Urothelium cell line (cell line): ENCODE data around the gene FAIM2.

Source experiments
- DNase-seq: peaks from one replicate; pipeline ENCODE4 v3.0.0; 2011; ENCODE audit warnings: low spot score, mixed read lengths
- FAIRE-seq: peaks from 2 replicates; lab custom pipeline; 2011; peaks lifted over from hg19 to GRCh38; lab: Jason Lieb, UNC

FAIM2 gene

DNA sequence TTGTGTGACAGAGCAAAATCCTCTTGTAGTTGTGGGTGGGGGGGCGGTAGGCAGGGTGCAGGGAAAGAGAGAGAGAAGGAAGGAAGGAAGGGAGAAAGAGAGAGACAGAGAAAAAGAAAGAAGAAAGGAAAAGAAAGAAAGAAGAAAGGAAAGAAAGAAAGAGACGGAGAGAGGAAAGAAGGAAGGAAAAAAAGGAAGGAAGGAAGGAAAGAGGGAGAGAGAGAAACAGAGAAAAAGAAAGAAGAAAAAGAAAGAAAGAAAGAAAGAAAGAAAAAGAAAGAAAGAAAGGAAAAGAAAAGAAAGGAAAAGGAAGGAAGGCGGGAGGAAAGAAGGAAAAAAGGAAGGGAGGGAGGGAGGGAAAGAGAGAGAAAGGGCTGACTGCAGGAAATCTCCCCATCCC is 17.6 kb upstream of the FAIM2 start:
- DNase-seq (no peak), FAIRE-seq (no peak)

DNA sequence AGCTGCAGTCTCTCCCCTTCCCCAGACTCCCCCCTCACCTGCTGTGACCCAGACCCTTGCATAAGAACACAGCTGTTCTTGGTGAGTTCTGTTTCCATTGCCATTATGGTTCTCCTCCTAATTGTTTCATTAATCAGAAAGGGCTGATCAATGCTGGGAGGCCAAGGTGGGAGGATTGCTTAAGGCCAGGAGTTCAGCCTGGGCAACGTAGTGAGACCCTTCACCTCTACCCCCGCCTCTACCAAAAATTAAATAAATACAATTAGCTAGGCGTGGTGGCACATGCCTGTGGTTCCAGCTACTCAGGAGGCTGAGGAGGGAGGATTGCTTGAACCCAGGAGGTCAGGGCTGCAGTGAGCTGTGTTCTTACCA is 17.2 kb upstream of the FAIM2 start:
- DNase-seq: no peak
- FAIRE-seq: no peak

DNA sequence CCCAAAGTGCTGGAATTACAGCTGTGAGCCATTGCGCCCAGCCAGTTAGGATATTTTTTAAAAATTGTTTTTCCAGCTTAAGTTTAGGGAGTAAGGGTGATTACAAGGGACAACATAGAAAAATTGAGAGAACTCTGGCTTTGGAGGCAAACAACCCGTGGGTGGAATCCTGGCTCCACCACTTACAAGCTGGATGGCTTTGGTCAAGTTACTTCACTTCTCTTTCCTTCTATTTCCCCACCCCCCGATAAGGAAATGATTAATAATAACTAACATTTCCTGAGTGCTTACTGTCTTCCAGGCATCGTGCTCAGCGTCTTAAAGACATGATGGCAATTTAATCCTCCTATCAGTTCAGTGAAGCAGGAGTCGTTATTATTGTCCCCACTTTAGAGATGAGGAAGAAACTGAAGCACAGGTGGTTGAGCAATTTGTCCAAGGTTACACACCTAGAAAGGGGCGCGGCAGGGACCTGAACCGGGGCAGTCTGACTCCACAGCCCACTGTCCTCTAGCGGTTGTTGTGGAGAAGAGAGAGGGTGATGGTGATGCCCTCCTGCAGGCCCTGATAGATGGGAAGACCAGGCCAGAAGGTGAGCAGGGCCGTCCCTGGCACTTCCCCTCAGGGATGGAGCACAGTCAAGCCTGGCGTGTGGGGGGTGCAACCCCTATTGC is 16.7 kb upstream of the FAIM2 start:
- DNase-seq: no peak

DNA sequence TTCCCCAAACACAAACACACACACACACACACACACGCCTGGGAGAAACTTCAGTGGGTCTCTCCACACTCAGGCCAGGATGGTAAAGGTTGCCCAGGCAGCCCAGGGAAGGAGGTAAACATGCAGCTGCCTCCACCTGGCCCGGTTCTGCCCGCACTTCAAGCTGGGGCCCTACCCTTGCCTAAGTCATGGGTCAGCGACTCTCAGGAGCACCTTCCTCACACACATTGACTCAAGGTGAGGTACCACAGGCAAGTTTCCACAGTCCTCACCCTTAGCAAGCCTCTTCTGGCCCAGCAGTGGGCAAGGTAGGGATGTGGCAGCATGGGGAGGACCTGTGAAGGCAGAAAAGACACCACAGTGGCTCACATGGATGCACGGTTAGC is 14.1 kb upstream of the FAIM2 start:
- FAIRE-seq: no peak
- DNase-seq: no peak

More for the DNA sequence above, 16.7 kb upstream of the FAIM2 start:
- no peak for FAIRE-seq

DNA sequence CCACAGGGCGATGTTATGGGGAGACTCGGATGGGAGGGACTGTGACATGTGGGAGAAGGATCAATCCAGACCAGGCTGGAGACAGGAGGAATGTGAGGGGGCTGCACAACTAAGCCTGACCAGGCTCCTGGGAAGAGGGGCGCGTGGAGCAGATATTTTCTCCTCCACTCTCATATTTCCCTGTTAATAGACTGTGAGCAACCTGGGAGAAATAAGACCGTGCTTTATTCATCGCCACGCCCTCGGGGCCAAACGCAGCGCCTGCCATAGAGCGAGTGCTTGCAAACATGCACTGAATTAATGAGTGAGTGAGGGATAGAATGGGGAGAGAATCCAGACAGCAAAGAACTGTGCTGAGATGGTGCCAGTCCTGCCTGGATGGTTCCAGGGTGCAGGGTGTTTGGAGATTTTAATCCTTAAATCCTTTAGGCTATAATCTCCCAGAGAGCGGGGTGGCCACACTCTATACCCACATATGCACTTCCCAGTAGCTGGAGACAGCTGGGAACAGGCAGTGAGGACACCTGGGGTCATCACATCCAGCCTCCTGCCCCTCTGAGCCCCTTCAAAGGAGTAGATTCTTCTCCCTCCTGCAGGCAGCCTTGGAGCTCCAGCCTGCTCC is 13.6 kb upstream of the FAIM2 start:
- FAIRE-seq: no peak

DNA sequence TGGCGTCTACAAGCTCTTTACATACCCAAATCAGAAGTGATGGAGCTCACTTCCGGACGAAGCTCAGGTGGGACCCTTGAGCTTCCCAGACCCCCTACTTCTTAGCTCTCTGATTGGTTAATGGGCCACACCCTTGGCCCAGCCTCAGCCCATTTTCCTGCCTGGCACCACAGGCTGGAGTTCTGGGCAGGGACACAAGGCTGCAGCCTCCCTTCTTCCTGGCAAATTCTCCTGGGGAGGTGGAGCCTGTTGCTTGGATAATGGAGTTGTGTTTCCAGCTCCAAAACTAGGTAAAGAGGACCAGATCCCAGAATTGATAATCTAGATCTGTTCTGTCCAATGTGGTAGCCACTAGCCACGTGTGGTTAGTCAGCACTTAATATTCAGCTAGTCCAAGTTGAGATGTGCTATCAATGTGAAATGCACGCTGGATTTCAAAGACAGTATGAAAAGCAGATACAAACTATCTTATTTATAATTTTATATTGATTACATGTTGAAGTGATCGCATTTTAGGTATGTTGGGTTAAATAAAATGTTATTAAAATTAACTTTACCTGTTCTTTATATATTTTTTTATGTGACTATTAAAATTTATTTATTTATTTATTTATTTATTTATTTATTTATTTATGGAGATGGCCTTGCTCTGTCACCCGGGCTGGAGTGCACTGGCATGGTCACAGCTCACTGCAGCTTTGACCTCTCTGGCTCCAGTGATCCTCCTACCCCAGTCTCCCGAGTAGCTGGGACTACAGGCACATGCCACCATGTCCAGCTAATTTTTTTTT is 12.6 kb upstream of the FAIM2 start:
- no peak for DNase-seq
- no peak for FAIRE-seq

More for the DNA sequence above, 13.6 kb upstream of the FAIM2 start:
- no peak for DNase-seq

DNA sequence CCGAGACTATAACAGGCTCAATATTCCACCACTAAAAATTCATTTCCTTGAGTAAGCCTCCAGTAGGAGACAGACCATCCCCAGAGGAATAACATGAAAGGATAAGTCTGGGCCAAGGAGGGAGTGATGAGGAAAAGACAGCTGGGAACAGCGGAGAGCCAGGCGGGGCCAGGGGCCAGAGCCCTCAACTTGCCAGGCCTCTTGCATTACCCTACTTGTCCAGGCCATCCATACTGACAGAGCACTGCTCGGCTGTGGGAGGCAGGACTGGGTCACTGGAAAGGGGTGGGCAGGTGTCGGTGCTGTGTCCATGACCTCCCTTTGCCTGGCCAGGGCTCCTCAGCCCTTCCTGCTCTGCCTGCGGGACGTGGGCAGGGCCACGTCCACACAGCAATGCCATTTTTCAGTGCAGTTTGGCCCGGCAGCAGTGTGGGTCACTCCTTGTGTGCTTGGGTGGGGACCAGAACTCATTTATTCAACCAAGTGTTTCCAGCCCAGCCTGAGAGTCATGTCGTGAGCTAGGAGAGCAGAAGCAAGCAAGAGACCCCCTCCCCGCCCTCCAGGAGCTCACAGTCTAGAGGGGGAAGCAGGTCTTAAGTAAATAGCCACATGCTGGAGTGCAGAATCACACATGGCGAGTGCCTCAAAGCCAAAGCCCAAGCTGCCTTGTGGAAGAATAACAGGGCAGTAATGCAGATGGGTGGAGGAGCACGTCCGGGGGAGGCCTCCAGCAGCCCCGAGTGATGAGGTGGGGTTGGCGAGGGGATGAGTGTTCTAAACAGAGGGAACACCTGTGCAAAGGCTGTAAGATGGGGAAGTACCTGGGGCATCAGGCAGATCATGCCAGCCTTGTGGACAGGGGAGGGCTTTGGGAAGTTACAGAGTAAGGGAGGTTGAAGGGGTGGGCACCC is 8.9 kb upstream of the FAIM2 start:
- no peak for FAIRE-seq
- no peak for DNase-seq

DNA sequence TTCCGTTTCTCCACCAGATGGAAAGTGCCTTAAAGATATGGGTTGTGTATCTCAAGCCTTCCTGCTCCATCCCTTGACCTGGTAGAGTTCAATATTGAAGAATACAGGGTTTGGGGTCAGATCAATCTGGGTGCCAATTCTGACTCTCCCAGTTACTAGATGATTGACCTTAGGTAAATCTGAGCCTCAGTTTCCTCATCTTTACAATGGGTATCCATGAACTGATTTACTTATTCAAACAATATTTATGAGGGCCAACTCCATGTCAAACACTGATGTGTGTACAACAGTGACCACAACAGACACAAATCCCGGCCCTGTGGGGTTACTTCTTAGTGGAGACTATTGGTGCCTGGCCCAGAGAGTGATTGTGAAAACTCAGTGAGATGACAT is 7.5 kb upstream of the FAIM2 start:
- peak; percentile 40 for FAIRE-seq
- no peak for DNase-seq

DNA sequence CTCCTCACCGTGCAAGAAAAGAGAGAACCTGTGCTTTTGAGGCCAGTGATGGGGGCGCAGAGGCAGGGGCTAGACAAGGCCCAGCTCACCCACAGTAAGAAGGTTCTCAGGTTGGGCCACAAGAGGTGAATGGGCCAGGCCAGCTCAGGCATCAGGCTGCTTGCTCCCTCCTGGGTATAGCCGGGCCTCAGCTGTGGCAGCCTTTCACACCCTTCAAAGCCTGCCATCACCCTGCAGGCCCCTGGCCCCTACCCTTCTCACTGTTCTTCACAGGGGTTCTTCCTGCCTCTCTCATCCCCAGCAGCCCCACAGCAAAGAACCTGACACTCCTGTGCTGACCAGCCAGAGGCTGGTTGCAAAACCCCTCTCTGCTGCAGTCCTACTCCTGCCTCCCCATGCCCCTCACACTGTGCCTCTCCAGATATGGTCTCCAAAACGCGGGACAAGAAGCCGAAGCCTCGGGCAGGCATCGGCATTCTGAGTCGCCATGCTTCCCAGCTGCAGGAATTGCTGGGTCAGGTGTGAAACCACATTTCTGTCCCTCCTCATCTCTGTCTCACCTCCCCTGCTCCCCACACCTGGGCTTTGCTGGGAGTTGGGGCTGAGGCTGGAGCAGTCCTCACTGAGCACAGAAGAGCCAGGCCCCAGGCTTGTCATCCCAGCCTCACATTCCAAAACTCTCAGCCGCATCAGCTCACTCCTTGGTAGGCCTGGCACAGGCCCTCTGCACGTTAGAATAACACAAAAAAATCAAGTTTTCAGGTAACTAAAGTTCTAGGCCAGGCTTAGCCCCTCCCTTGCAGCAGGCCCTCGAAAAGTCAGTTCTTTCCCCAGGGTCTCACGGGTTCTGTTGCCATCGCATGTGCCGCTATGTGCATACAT is 6.9 kb upstream of the FAIM2 start:
- DNase-seq (no peak), FAIRE-seq (no peak)

DNA sequence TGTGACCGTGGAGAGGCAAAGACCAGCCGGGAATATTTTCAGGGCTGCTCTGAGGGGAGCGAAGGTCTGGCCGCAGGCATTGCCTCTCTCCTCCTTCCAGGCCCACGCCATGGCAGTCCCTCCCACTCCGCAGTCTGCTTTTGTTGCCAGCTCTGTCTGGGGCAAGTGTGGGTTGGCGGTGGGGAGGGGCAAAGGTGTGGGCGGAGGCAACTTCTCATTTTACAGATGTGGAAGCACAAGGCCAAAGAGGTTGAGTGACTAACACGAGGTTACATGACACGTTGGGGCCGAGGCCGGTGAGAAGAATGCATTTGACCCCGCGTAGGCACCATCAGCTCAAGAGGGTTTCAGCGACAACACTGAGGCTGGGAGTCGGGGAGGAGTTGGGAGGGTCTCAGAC is 6.1 kb upstream of the FAIM2 start:
- DNase-seq: peak; percentile 80
- FAIRE-seq: peak; percentile 89

DNA sequence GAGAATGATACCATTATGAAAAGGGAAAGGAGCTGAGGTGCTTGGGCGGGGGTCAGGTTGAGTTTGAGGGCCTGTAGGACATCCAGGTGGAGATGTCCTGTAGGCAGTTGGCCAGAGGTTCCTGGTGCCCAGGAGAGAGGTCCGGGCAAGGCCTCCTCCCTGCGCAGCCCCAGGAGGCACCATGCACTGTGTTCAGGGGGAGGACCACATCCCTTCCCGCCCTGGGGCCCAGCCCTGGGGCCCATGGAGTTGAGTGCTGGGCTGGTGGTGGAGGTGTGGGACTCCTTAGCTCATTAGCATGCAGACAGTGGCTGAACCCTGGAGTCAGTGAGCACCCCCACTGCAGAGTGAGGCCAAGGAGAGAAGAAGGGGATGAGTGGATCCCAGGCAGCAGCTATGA is 5.7 kb upstream of the FAIM2 start:
- FAIRE-seq (no peak), DNase-seq (no peak)

DNA sequence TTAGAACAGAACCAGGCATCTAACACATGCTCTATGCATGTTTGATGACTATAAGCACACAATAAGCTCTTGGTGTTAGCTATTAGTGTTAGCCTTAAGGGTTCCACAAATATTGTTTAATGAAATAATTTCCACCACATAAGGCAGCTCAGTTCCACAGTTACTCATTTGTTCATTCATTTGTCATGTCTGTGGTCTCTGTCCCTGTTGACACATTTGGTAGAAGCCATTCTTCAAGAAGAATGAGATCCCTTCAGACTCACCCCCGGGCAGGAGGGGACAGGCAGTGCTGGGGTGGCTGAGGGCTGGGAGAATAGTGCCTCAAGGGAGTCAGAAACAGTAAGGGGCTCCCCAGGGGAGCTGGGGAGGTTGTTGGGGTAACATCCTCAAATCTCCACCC is 3.7 kb upstream of the FAIM2 start:
- DNase-seq (no peak), FAIRE-seq (no peak)

DNA sequence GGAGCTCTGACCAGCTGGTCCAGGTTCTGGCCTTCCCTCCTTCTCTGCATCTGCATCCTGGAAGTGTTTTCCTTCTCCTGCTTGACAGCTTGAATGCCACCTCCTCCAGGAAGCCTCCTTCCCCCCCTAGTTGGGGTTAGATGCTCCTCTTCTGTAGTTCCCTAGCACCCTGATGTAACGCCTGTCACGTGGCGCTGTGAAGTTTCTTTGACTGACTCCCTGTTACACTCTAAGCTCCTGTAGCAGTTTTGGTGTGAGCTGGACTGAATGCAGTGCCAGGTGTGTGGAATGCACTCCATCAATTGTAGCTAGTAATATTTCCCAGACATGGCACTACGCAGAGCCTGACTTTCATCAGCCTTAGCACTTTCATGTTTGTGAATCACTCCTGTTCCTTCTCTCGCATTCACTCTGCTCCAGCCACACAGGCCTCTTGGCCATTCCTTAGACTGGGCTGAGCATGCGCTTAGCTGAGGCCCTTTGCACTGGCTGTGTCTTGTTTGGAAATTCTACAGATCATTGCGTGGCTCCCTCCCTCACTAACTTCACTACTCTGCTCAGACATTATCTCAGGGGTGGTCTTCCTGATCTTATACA is 2.1 kb upstream of the FAIM2 start:
- no peak for FAIRE-seq

DNA sequence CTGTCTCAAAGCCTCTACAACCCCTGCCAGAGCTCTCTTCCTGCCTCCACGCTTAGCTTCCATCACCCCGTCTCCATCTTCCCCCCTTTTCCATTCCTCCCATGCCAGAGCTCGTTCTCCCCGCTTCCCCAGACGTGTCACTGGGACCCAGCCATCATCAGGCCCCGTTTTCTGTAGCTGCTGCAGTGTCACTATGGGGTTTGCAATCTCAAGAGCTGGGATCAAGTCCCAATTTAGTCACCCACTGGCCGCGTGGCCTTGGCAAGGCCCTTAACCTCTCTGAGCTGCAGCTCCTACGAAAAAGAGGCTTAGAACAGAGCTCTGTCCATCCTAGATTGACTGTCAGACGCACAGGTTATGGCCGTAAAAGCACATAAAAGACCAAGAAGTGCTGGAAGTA is 901 bp upstream of the FAIM2 start:
- DNase-seq: no peak
- no peak for FAIRE-seq

More for the DNA sequence above, 2.1 kb upstream of the FAIM2 start:
- DNase-seq: no peak

DNA sequence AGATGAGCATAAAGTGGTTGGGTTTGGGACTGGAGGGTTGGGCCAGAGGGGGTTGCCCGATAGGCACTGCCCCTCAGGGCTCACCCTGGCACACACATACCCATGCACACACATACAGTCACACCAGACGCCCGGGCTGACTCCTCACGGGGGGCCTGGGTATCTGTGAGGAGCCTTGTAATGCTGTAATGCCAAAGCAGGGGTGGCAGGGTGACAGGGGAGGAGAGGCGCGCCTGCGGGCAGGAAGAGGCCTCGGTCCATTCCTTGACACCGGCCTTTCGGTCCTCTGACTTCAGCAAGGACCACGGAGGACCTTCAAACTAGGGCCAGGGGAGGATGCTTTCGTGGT is 375 bp downstream of the FAIM2 start:
- no peak for FAIRE-seq
- no peak for DNase-seq

DNA sequence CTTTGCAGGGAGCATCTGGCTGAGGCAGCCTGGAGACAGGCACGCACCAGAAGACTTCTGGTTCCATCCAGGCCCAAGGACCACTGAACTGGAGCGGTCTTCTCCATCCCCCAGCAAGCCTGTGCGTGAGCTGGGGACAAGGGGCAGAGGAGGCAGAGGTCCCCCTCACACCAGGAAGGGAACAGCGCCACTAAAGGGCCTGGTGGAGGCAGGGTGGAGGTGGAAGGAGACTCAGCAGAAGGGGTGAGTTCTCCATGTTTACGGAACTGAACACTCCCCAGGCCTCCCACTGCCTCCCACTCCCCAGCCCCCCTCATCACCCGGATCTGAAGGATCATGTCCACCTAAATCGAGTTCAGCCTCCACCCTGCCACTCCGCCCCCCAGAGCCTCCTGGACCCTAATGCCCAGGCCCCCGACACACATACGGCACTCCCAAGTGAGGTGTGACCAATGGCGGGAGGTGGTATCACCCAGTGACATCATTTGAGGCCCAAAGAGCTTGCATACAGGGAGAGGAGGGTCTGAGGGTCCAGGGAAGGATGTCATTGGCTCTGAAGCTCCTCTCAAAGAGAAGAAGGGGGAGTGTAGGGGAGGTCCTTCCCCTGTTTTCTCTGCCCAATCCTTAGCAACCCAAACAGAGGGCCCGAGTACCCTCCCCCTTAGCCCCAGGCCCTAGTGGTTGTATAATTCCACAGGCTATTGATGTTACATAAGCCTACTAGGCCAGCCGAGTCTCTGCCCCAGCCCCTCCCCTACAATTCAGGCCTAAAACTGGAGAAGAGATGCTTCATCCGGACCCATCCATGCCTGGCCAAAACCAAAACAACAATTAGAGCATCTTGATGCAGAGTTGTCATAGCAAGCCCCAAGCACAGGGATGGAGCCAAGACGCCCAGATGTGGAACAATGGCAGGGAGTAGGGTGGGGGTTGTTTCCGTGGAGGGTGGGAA is 1.0 kb downstream of the FAIM2 start:
- FAIRE-seq: no peak
- DNase-seq: no peak

DNA sequence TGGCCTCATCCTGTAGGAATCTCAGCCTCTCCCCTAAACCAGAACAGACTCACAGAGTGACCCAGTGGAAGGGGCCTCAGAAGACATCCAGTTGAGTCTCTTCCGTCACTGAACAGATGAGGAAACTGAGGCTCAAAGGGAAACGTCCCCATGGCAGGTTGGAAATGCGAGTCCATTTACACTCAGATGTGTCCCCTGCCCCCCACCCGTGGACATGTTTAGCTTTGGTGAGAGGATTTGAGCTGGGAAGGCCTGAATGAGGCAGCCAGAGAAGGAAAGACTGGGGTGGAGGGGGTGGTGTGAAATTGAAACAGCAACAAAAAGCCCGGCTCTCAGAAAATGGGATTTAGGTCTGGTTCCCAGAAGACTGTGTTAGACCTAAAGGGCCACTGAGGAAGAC is 1.7 kb downstream of the FAIM2 start:
- DNase-seq: no peak
- FAIRE-seq: no peak

DNA sequence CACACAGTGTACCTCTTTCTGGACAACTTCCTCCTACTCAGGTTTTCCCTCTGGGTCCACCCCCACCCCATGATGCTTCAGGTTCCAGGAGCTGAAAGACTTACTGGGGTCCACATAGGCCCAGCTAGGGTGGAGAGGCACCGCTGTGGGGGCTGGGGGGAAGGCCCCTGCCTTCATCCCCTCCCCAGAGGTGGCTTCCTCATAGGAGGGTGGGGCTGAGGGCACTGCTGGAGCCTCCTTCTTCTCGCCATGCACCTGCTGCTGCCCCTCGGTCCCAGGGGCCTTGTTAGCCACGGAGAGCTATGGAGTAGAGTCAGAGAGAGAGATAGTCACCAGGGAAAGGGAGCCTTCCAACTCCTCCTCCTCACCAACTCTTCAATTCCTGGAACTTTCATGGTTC is 2.7 kb downstream of the FAIM2 start:
- no peak for FAIRE-seq
- no peak for DNase-seq

DNA sequence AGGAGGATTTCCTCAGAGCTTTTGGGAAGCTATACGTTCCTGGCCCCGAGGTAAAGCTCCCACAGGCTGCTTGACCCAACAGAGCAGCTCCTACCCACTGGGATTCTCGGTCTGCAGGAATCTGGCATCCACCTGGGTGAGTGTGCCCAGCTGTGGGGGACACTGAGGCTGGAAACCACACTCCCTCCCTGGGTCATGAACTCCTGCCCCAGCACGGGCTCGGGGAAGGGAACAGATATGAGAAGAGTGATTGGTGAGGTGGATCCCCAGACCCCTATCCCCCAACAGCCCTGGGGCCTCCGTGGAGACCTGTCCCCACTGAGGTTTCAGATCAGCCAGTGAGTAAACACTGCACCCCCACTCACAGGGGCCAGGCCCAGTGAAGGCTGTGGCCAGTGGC is 3.3 kb downstream of the FAIM2 start:
- FAIRE-seq (no peak), DNase-seq (no peak)
